Activated CD8-positive, alpha-beta memory T cell treated with anti-CD3 and anti-CD28 coated beads for 48 hours (primary cell): Measurements from ENCODE around the gene GRK1.

Experiments
- DNase-seq, 3 experiments: peaks; one replicate each; pipeline ENCODE4 v3.0.0-alpha.2; 2020; ENCODE audit warnings: low read depth in 2 of 3, low spot score in 2 of 3

GRK1 gene

DNA sequence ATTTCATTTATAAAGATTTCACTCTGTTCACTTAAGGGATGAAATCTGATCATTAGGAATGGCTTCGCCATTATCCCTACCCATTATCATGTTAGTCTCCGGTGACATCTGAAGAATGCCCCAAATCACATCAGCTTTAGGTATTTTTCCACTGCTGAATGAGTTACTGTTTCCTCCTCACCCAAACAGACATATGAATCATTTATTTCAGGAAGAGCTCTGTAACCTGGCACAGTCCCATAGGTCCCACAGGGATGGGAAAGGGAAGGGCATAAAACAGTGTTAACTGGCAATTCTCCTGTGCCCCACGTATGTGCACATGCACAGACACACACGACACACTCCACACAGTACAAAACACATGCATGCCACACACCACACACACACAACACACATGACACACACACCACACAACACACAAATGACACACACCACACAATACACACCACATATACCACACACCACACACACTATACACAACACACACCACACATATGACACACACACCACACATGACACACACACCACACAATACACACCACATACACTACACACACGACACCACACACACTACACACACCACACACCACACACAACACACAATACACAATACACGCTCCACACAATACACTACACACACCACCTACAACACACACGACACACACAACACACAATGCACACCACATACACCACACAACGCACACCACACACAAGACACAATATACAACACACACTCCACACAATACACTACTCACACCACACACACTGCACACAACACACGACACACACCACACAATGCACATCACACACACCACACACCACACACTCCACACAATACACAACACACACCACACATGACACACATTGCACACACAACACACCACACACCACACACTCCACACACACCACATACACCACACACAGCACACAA, 107.4 kb downstream of the GRK1 start:
- no peak for DNase-seq

- DNase-seq, result no peak
These were observed 108.6 kb downstream of the GRK1 start for GRCh38 chr13:113775451-113776145.

DNA sequence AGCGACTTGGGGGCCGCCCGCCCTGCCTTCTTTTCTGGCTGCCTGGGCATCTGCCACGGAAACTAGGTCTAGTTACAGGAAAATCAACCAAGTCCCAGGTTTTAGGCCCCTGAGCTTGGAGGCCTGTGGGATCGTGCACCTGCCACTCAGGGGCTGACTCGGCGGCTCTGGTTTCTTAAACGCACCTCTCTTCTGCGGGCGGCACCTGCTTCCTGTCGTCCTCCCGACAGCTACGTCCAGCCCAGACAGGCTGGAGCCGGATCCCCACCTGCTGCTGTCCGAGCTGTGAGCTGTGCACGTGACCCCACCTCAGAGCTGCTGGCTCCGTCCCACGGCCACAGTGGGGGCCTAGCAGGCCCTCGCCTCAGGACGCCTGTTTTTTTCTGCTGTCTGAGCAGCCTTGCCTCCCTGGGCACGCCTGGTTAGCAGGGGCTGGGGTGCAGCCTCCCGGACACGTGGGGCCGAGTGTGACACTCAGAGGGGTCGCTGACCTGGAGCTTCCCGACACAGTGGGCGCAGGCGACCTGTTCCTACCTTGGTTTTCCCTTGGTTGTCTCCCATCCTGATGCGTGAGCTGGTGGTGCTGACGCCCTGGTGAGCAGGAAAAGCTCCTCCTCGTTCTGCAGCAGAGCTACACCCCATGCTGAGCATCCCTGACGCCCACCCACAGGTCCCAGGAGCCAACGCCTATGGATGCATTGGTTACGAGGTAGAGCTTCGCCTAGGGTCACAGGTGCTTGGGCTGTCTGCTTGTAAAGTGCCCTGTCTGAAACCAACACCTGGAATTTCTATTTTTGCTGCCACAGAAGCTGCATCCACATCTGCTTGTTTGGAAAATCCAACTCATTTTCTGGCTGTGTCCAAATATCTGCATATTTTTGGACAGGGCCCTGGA, 109.5 kb downstream of the GRK1 start:
- DNase-seq, result no peak

- DNase-seq, result no peak
These were observed 110.6 kb downstream of the GRK1 start for GRCh38 chr13:113777311-113778260.

DNA sequence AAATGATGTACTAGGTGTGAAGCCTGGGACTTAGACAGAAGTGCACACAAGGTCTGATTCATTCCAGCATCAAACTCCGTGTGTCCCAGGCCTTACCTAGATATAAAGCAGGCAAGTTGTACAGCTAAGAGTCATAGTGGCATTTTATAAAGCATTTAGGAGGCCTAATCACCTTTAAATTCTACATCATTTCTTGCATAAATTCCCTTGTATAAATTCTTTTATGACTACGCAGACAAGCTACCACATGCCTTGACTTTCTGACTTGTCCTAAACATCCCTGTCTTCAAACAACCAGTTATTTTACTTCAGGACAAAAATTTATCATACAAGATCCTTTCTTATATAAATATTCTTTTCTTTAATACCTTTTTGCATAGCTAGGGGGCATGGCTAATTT, 114.6 kb downstream of the GRK1 start:
- DNase-seq, result no peak

- DNase-seq, result no peak
These were observed 115.5 kb downstream of the GRK1 start for GRCh38 chr13:113782472-113782871.

- no peak for DNase-seq
These were observed 116.3 kb downstream of the GRK1 start for GRCh38 chr13:113783200-113783881.

DNA sequence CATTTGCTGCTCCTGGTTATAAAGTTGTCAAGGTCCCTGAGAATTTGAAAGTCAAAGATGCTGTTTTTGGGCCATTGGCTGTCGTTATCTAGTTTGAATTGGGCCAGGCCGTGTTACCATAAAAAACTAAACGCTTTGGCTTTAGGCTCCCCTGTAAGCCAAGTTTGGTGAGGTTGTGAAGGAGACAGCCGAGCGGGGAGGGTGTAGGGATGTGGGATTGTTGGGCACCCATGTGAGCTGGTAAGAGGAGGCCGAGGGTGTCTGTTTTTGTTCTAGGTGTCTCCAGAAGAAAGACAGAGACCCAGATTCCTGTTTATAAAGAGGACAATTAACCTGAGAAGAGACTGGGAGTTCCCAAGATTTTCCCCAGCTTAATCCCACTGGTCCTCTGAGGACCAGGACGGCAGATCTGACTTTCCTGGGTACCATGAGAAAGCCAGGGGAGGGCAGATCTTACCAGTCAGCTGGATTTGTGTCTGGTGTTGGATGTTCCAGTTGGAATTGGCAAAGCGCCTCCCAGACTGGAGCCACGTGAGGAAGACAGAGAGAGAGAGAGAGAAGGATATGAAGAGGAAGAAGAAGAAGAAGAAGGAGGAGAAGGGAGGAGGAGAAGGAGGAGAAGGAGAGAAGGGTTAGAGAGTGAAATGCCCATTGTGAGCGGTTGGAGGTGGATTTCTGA, 117.1 kb downstream of the GRK1 start:
- DNase-seq, result no peak

DNA sequence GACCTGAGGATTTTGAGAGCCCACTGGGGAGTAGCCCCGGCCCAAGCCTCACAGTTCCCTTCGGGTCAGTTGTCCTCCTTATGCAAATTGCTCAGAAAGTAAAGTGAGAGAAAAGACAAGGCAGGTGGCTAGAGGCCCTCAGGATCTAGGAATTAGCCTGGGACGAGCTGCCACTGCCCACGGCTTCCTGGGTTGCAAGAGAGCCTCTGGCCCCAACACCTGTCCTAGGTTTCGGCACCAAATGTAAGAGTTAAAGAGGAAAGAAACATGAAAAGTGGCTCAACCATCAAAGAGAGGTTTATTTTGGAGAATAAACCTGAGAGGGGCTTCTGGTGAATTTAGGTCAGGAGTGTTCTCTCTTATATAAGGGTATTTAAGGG, 117.6 kb downstream of the GRK1 start:
- DNase-seq, result no peak

DNA sequence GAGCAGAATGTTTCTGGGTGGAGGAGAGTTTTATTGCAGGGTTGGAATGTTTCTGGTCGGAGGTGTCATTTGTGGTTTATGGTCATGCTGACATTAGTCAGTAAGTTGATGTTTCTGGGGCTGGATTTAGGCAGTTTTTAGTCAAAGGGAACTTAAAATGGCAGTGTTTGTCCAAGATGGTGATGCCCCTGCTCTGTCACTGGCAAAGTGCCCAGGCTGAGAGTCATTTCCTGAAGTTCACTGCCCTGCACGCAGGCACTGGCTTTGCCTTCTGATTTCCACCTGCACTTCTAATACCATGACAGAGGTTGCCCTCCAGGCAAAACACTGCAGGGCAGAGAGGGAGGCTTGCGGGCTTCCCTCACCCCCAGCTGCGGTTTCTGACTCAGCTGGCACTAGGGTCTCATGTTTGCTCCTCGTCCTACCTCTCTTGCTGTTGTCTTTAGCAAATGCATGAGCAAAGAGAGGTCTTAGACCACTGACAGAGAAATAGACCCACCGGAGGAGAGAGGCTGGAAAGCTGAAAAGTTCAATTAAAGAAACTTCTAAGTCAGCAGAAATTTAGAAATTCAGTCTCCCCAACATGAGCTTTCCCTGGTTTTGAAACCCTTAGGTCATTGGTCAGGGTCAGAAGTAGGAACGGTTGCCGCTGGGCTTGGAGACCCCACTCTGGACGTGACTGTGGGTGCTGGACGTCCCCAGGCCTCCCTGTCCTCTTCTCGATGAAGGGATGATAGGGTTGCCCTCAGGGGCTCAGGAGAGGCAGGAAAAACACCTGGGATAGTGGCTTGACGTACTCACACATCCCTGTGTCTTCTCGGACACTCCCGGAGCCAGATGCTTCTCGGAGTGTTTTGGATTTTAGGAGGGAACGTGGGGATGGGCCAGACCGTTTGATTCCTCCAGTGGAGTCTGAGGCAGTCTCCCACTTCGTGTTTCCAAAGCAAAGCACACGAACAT, 118.3 kb downstream of the GRK1 start:
- DNase-seq, result no peak

DNA sequence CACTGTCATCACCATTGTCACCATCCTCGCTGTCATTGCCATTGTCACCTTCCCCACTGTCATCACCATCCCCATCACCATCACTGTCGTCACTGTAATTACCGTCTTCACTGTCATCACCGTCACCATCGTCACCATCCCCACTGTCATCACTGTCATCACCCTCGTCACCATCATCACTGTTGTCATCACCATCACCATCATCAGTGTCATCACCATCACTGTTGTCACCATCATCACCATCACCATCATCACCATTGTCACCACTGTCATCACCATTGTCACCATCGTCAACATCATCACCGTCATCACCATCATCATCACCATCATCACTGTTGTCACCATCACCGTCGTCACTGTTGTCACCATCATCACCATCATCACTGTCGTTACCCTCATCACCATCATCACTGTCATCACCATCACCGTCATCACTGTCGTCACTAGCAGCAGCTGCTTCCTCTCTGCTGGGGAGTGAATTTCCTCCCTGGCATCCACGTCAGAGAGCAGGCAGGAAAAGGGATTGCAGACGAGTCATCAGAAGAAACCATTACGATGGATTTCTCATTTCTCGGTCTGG, 119.3 kb downstream of the GRK1 start:
- DNase-seq, result no peak
